Immature natural killer cell (primary cell): ENCODE measurements around the gene BBOX1. TPM values are rescaled to one million over a fixed set of nuclear protein-coding genes. Genes with fewer than 3 reads are reported as not detected.
"Not testable (repeated sequence)": the region's sequence is repeated elsewhere in the genome, so short reads cannot be mapped to it uniquely, and the experiment has no call there.

Source experiments
- DNase-seq, 3 donors: peaks; one replicate each; pipeline ENCODE4 v3.0.0; 2022; ENCODE audit warnings: mixed read lengths in 1 of 3
- H3K27ac Mint-ChIP-seq, 6 donors: one replicate each; pipeline ENCODE4 v1.8.0; 2020; ENCODE audit warnings: mixed read lengths in 6 of 6, mild to moderate bottlenecking in 5 of 6, inconsistent platforms in 4 of 6, moderate library complexity in 3 of 6
- H3K27me3 Mint-ChIP-seq, 3 donors: one replicate each; pipeline ENCODE4 v1.8.0; 2020 to 2021; ENCODE audit warnings: low read depth in 3 of 3, mild to moderate bottlenecking in 3 of 3, mixed read lengths in 3 of 3, moderate library complexity in 3 of 3, inconsistent platforms in 1 of 3
- H3K36me3 Mint-ChIP-seq, 3 donors: one replicate each; pipeline ENCODE4 v1.8.0; 2020; ENCODE audit warnings: mixed read lengths in 3 of 3, inconsistent platforms in 2 of 3, mild to moderate bottlenecking in 2 of 3
- H3K4me1 Mint-ChIP-seq, 2 donors: one replicate each; pipeline ENCODE4 v1.8.0; 2020; ENCODE audit warnings: inconsistent platforms in 2 of 2, mild to moderate bottlenecking in 2 of 2, mixed read lengths in 2 of 2, moderate library complexity in 1 of 2
- H3K4me3 Mint-ChIP-seq, 5 donors: one replicate each; pipeline ENCODE4 v1.8.0; 2020; ENCODE audit warnings: mild to moderate bottlenecking in 5 of 5, mixed read lengths in 5 of 5, inconsistent platforms in 3 of 5, moderate library complexity in 3 of 5
- H3K9me3 Mint-ChIP-seq, 6 donors: one replicate each; pipeline ENCODE4 v1.8.0; 2020; ENCODE audit warnings: mild to moderate bottlenecking in 6 of 6, mixed read lengths in 6 of 6, inconsistent platforms in 4 of 6, moderate library complexity in 3 of 6
- polyA plus RNA-seq, 3 donors: library from polyadenylated mRNA; unstranded; fragments of 300-500 nt; fragmentation: Illumina TruSeq; gene quantifications; one replicate each; pipeline ENCODE4 v1.2.3, GENCODE V29; 2021

The BBOX1 gene
- polyA plus RNA-seq, 3 donors from 2014 or later, result not detected

GRCh38 chr11:27083782-27084181 lies 43.2 kb downstream of the BBOX1 start:
- Mint-ChIP-seq H3K4me1 (no peaks in the 10 kb centered on the region), H3K9me3 (peaks cover 0 to 24% (median 12%) of the 10 kb centered on the region in 6 donors), H3K4me3 (no peak overlapping the region), H3K27ac (no peak overlapping the region), H3K36me3 (no peaks in the 10 kb centered on the region), H3K27me3 (peaks cover 0 to 3% (median 0%) of the 10 kb centered on the region in 3 donors)
- DNase-seq, result no peak

- Mint-ChIP-seq H3K4me3 (no peak overlapping the region), H3K27ac (no peak overlapping the region), H3K27me3 (peaks cover 0 to 3% (median 0%) of the 10 kb centered on the region in 3 donors), H3K4me1 (no peaks in the 10 kb centered on the region), H3K9me3 (peaks cover 2 to 23% (median 13%) of the 10 kb centered on the region in 6 donors), H3K36me3 (no peaks in the 10 kb centered on the region)
- no peak for DNase-seq
Measured at GRCh38 chr11:27084518-27084917, 43.9 kb downstream of the BBOX1 start.

DNA sequence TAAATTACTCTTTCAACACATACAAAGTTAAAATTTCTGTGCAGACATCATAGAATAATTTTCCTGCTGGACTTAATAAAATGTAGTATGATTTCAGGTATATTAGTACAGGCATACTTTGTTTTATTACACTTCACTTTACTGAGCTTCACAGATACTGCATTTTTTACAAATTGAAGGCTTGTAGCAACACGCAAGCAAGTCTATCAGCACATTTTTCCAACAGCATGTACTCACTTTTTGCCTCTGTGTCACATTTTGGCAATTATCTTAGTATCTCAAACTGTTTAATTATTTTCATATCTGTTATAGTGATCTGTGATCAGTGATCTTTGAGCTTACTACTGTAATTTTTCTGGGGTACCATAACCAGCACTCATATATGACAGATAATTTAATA lies 44.5 kb downstream of the BBOX1 start:
- Mint-ChIP-seq H3K36me3 (peaks cover 0 to 2% (median 0%) of the 10 kb centered on the region in 3 donors), H3K4me3 (no peak overlapping the region), H3K27me3 (peaks cover 0 to 3% (median 0%) of the 10 kb centered on the region in 3 donors), H3K27ac (no peak overlapping the region), H3K9me3 (peaks cover 8 to 29% (median 18%) of the 10 kb centered on the region in 6 donors), H3K4me1 (no peaks in the 10 kb centered on the region)
- DNase-seq, result no peak

DNA sequence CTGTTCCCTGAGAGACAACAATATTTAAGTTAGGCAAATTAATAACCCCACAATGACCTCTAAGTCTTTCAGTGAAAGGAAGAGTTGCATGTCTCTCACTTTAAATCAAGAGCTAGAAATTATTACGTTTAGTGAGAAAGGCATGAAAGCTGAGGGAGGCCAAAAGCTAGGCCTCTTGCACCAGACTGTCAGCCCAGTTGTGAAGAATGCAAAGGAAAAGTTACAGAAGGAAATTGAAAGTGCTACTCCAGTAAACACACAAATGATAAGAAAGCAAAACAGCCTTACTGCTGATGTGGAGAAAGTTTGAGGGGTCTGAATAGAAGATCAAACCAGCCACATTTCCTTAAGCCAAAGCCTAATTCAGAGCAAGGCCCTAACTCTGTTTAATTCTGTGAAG lies 45.0 kb downstream of the BBOX1 start:
- no peak for DNase-seq
- Mint-ChIP-seq H3K4me3 (no peak overlapping the region), H3K27me3 (peaks cover 0 to 3% (median 0%) of the 10 kb centered on the region in 3 donors), H3K27ac (no peak overlapping the region), H3K36me3 (peaks cover 0 to 4% (median 0%) of the 10 kb centered on the region in 3 donors), H3K9me3 (peaks cover 13 to 34% (median 21%) of the 10 kb centered on the region in 6 donors), H3K4me1 (no peaks in the 10 kb centered on the region)

- Mint-ChIP-seq H3K36me3 (peaks cover 0 to 4% (median 0%) of the 10 kb centered on the region in 3 donors), H3K27me3 (peaks cover 0 to 3% (median 0%) of the 10 kb centered on the region in 3 donors), H3K4me3 (no peak overlapping the region), H3K9me3 (peaks cover 16 to 45% (median 25%) of the 10 kb centered on the region in 6 donors), H3K4me1 (no peaks in the 10 kb centered on the region), H3K27ac (no peak overlapping the region)
- no peak for DNase-seq
Measured at GRCh38 chr11:27087432-27087831, 46.8 kb downstream of the BBOX1 start.

DNA sequence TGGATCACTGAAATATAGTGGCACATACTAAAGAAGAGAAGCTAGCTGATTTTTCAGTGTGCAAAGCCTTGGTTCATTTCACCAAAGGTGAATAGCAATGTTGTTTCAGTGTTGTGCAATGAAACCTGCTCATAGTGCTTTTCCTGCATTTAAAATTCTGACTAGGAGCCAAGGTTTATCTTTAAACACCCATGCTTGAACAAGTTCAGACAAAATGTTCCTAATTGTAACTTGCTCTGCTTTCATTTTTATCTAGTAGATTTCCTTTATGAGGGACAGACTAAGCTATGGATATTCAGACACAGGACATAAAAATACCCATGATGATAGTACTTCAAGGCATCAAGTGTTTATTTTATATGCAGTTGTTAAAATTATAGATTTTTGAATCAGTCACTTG lies 47.7 kb downstream of the BBOX1 start:
- H3K27ac Mint-ChIP-seq, result no peak overlapping the region
- H3K4me3 Mint-ChIP-seq, result no peak overlapping the region
- H3K9me3 Mint-ChIP-seq, result peaks cover 11 to 49% (median 24%) of the 10 kb centered on the region in 6 donors
- H3K4me1 Mint-ChIP-seq, result no peaks in the 10 kb centered on the region
- H3K36me3 Mint-ChIP-seq, result peaks cover 0 to 4% (median 0%) of the 10 kb centered on the region in 3 donors
- DNase-seq, result no peak
- peaks cover 0 to 2% (median 0%) of the 10 kb centered on the region in 3 donors for H3K27me3 Mint-ChIP-seq

GRCh38 chr11:27089746-27090145 lies 49.1 kb downstream of the BBOX1 start:
- Mint-ChIP-seq H3K27ac (no peak overlapping the region), H3K4me1 (no peaks in the 10 kb centered on the region), H3K36me3 (peaks cover 0 to 4% (median 0%) of the 10 kb centered on the region in 3 donors), H3K4me3 (no peak overlapping the region), H3K9me3 (peaks cover 11 to 49% (median 26%) of the 10 kb centered on the region in 6 donors), H3K27me3 (peaks cover 0 to 3% (median 0%) of the 10 kb centered on the region in 3 donors)
- DNase-seq, result no peak

GRCh38 chr11:27090357-27090948 lies 49.8 kb downstream of the BBOX1 start:
- not testable (repeated sequence) for H3K27ac Mint-ChIP-seq, H3K36me3 Mint-ChIP-seq, H3K27me3 Mint-ChIP-seq, H3K4me3 Mint-ChIP-seq, H3K4me1 Mint-ChIP-seq, DNase-seq
- peaks cover 12 to 52% (median 25%) of the 10 kb centered on the region in 6 donors for H3K9me3 Mint-ChIP-seq

DNA sequence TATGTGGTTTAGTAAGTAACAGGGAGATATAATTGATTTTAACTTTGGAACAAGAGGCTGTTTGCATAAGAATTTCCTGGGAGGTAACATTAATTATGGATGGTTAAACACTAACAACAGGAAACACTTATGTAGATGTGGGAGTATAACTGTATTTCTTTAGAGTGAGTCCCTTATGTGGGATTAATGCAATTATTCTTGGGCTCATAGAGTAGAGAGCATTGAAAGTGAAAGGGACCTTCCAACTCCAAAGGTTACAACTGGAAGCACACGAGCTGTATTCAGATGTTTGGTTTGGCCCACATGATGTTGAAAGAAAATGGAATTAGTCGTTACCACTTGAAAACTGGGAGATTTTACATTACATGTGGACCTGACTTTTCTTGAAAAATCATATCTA lies 53.5 kb downstream of the BBOX1 start:
- H3K9me3 Mint-ChIP-seq, result peaks cover 13 to 43% (median 21%) of the 10 kb centered on the region in 6 donors
- no peak overlapping the region for H3K27ac Mint-ChIP-seq
- no peak overlapping the region for H3K4me3 Mint-ChIP-seq
- H3K4me1 Mint-ChIP-seq, result no peaks in the 10 kb centered on the region
- no peak for DNase-seq
- H3K36me3 Mint-ChIP-seq, result peaks cover 0 to 4% (median 0%) of the 10 kb centered on the region in 3 donors
- peaks cover 0 to 1% (median under 1%) of the 10 kb centered on the region in 3 donors for H3K27me3 Mint-ChIP-seq

DNA sequence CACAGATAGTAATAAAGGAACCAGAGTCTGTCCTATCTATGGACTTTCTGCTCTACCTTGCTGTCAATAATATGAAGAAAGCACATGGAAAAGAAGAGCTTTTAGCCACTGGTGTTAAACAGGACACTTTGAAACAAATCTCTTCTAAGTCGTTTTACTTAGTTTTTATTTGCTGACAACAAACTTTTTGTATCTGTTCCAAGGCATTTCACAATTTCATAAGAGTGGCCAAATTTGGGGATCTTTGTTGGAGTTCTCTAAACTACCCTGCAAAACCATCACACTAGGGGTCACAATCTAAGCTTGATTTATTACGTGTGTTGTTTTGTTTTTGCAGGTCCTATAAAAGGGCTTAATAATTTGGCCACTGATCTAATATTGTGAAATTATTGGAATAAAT lies 54.4 kb downstream of the BBOX1 start:
- H3K4me3 Mint-ChIP-seq, result no peak overlapping the region
- no peak overlapping the region for H3K27ac Mint-ChIP-seq
- H3K36me3 Mint-ChIP-seq, result peaks cover 0 to 3% (median 0%) of the 10 kb centered on the region in 3 donors
- peaks cover 0 to 2% (median 1%) of the 10 kb centered on the region in 3 donors for H3K27me3 Mint-ChIP-seq
- DNase-seq, result no peak
- no peaks in the 10 kb centered on the region for H3K4me1 Mint-ChIP-seq
- H3K9me3 Mint-ChIP-seq, result peaks cover 9 to 38% (median 15%) of the 10 kb centered on the region in 6 donors

GRCh38 chr11:27095887-27096286 lies 55.3 kb downstream of the BBOX1 start:
- no peak overlapping the region for H3K27ac Mint-ChIP-seq
- no peak for DNase-seq
- H3K4me3 Mint-ChIP-seq, result no peak overlapping the region
- peaks cover 0 to 2% (median 1%) of the 10 kb centered on the region in 3 donors for H3K27me3 Mint-ChIP-seq
- peaks cover 2 to 29% (median 10%) of the 10 kb centered on the region in 6 donors for H3K9me3 Mint-ChIP-seq
- H3K4me1 Mint-ChIP-seq, result no peaks in the 10 kb centered on the region
- no peaks in the 10 kb centered on the region for H3K36me3 Mint-ChIP-seq

GRCh38 chr11:27097551-27097950 lies 56.9 kb downstream of the BBOX1 start:
- no peak for DNase-seq
- H3K4me3 Mint-ChIP-seq, result no peak overlapping the region
- peaks cover 2 to 21% (median 10%) of the 10 kb centered on the region in 6 donors for H3K9me3 Mint-ChIP-seq
- no peaks in the 10 kb centered on the region for H3K4me1 Mint-ChIP-seq
- H3K27me3 Mint-ChIP-seq, result peaks cover 0 to 4% (median 2%) of the 10 kb centered on the region in 3 donors
- H3K27ac Mint-ChIP-seq, result no peak overlapping the region
- H3K36me3 Mint-ChIP-seq, result no peaks in the 10 kb centered on the region

GRCh38 chr11:27100534-27100933 lies 59.9 kb downstream of the BBOX1 start:
- Mint-ChIP-seq H3K4me1 (no peaks in the 10 kb centered on the region), H3K9me3 (peaks cover 0 to 12% (median 7%) of the 10 kb centered on the region in 6 donors), H3K36me3 (no peaks in the 10 kb centered on the region), H3K4me3 (no peak overlapping the region), H3K27me3 (peaks cover 0 to 7% (median 2%) of the 10 kb centered on the region in 3 donors), H3K27ac (no peak overlapping the region)
- no peak for DNase-seq

GRCh38 chr11:27107548-27107947 lies 66.9 kb downstream of the BBOX1 start:
- Mint-ChIP-seq H3K4me3 (no peak overlapping the region), H3K9me3 (peaks cover 3 to 26% (median 10%) of the 10 kb centered on the region in 6 donors)

More at GRCh38 chr11:27107548-27107947, 66.9 kb downstream of the BBOX1 start:
- Mint-ChIP-seq H3K4me1 (no peaks in the 10 kb centered on the region), H3K27ac (no peak overlapping the region), H3K36me3 (peaks cover 0 to 4% (median 0%) of the 10 kb centered on the region in 3 donors), H3K27me3 (peaks cover 0 to 8% (median 0%) of the 10 kb centered on the region in 3 donors)
- no peak for DNase-seq
